PFSK-1 (cell line): ENCODE measurements around the gene MOV10L1.

Experiments used
- FOXP2 ChIP-seq: optimal IDR thresholded peaks from 2 replicates; pipeline ENCODE3; 2011; ENCODE audit warnings: borderline replicate concordance, control low read depth, inconsistent platforms; ENCODE audit not compliant: insufficient read depth; ENCODE audit errors: extremely low read length, extremely low read depth
- POLR2AphosphoS5 ChIP-seq: IDR thresholded peaks from 2 replicates; pipeline ENCODE4 v1.6.1; 2012; ENCODE audit warnings: low read depth, mild to moderate bottlenecking, control low read depth, low read length, moderate library complexity
- REST ChIP-seq, 2 experiments: IDR thresholded peaks; 2 replicates each; pipeline versions ENCODE4 v1.6.1 to v1.8.0; 2011 to 2012; ENCODE audit warnings: low read depth in 2 of 2, low read length in 2 of 2, control low read depth in 1 of 2, inconsistent platforms in 1 of 2, mild to moderate bottlenecking in 1 of 2, moderate library complexity in 1 of 2; ENCODE audit not compliant: insufficient read depth in 1 of 2
- SIN3A ChIP-seq: IDR thresholded peaks from 2 replicates; pipeline ENCODE4 v1.6.1; 2012; ENCODE audit warnings: mild to moderate bottlenecking, low read length, moderate library complexity, borderline replicate concordance; ENCODE audit not compliant: insufficient read depth
- TAF1 ChIP-seq: IDR thresholded peaks from 2 replicates; pipeline ENCODE4 v1.6.1; 2012; ENCODE audit warnings: low read length, control low read depth, borderline replicate concordance; ENCODE audit not compliant: insufficient read depth

The MOV10L1 gene

GRCh38 chr22:50177537-50178470, 88.0 kb downstream of the MOV10L1 start:
- TF ChIP-seq SIN3A (no peak), TAF1 (no peak), REST (IDR thresholded peaks at IDR 0.05; ENCODE audit: insufficient read depth in 1 of 2, low read depth in 2 of 2, low read length in 2 of 2) (no peak), POLR2AphosphoS5 (no peak), FOXP2 (no peak)

- TF ChIP-seq FOXP2: no peak
- TF ChIP-seq REST (IDR thresholded peaks at IDR 0.05; ENCODE audit: insufficient read depth in 1 of 2, low read depth in 2 of 2, low read length in 2 of 2): no peak
Observed at GRCh38 chr22:50178471-50178864, 88.7 kb downstream of the MOV10L1 start.

GRCh38 chr22:50178871-50179869, 89.4 kb downstream of the MOV10L1 start:
- TF ChIP-seq TAF1 (no peak), REST (IDR thresholded peaks at IDR 0.05; ENCODE audit: insufficient read depth in 1 of 2, low read depth in 2 of 2, low read length in 2 of 2) (no peak), FOXP2 (no peak), SIN3A (no peak), POLR2AphosphoS5 (no peak)

- TF ChIP-seq REST (IDR thresholded peaks at IDR 0.05; ENCODE audit: insufficient read depth in 1 of 2, low read depth in 2 of 2, low read length in 2 of 2): no peak
- TF ChIP-seq FOXP2: no peak
- TF ChIP-seq POLR2AphosphoS5: no peak
Observed at GRCh38 chr22:50179937-50180726, 90.3 kb downstream of the MOV10L1 start.
